SJSA1 (cell line): ENCODE data around the gene ANP32E. TPM values are rescaled to one million over a fixed set of nuclear protein-coding genes. Genes with fewer than 3 reads are reported as not detected.

ENCODE experiments used
- DNase-seq, 2 experiments: peaks; one replicate each; pipeline ENCODE4 v3.0.0-alpha.2; 2015 to 2020; ENCODE audit warnings: low spot score in 2 of 2, low read depth in 1 of 2
- H3K27ac ChIP-seq: fragments of 250-450 bp; sonication (Bioruptor Pico); 2 replicates; pipeline ENCODE4 v1.5.1; 2020; ENCODE audit warnings: mild to moderate bottlenecking, moderate library complexity
- H3K27me3 ChIP-seq: fragments of 250-450 bp; sonication (Bioruptor Pico); replicated peaks from 2 replicates; pipeline ENCODE4 v1.5.1; 2020; ENCODE audit warnings: mild to moderate bottlenecking, moderate library complexity
- H3K36me3 ChIP-seq: fragments of 250-450 bp; sonication (Bioruptor Pico); 2 replicates; pipeline ENCODE4 v1.5.1; 2020; ENCODE audit warnings: mild to moderate bottlenecking
- H3K4me1 ChIP-seq: fragments of 250-450 bp; sonication (Bioruptor Pico); replicated peaks from 2 replicates; pipeline ENCODE4 v1.6.1; 2021; ENCODE audit warnings: mild to moderate bottlenecking
- H3K4me3 ChIP-seq: fragments of 250-450 bp; sonication (Bioruptor Pico); 2 replicates; pipeline ENCODE4 v1.5.1; 2020; ENCODE audit warnings: mild to moderate bottlenecking
- H3K9me3 ChIP-seq: fragments of 250-450 bp; sonication (Bioruptor Pico); replicated peaks from 2 replicates; pipeline ENCODE4 v1.5.1; 2020; ENCODE audit warnings: mild to moderate bottlenecking
- total RNA-seq: library from RNA; depleted of rRNA; stranded (reverse); fragments of >200 nt; shearing (Covaris generic); gene quantifications from 2 replicates; pipeline ENCODE4 v1.2.3, GENCODE V29; 2014; rRNA removed

The ANP32E gene
- total RNA-seq, result 95.3 and 103 TPM in 2 replicates

DNA sequence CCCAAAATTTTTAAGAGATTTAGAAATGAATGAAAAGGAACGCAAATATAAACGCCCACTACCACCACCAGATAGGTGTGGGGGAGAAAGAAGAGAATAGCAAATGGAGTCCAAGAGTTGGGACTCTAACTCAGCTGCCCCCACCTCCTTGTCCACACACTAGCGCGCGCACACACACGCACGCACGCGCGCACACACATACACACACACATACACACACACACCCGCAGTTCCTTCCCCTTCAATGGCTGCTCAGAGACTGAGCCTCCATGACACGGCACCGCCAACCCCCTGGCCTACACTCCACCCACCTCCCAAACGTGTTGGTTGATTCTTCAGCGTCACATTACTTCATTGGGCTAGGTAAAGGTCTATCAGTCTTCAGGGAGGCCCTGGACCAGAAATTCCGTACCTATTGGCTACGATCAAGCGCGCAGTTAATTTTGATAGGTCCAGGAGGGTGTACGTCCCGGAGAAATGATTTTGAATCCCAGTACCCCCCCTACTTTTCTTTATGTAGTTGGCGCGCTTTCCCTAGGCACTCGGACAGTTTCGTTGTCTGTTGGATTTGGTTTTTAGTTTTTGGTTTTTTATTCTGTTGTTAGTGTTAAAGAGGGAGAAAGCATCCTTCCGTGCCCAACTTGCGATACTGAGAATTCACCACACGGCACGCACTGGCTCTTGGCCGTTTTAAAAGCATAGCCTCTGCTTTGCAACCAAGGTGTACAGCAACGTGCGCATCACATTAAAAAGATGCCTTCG lies at the start of gene ANP32E:
Gene ANP32E (minus strand): TSS at position 261 of the 762 bp plus-strand sequence. CDS start 326 bp downstream, outside the sequence.
- peak; percentile 97 to 98 for DNase-seq
- H3K4me1 ChIP-seq, result peaks cover 13% of the 10 kb centered on the region
- H3K4me3 ChIP-seq, result peak within 1 kb of the TSS; percentile 90
- peak within 1 kb of the TSS; percentile 81 for H3K27ac ChIP-seq
- H3K36me3 ChIP-seq, result peaks cover 19% of the 10 kb centered on the region
- no peaks in the 10 kb centered on the region for H3K27me3 ChIP-seq
- no peaks in the 10 kb centered on the region for H3K9me3 ChIP-seq

DNA sequence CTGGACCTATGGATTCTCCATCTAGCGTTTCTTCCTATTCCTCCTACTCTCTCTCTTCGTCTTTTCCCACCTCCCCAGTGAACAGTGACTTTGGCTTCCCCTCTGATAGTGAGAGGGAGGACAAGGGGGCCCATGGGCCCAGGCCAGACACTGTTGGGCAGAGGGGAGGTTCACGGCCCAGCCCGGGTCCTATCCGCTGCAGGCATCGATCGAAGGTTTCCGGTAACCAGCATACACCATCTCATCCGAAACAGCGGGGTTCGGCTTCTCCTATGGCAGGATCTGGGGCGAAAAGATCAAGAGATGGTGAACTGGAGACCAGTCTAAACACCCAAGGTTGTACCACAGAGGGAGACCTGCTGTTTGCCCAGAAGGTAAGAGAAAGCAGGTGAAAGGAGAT lies 47.3 kb upstream of the ANP32E start:
- peaks cover 18% of the 10 kb centered on the region for H3K4me1 ChIP-seq
- no peaks in the 10 kb centered on the region for H3K27me3 ChIP-seq
- no peak overlapping the region for H3K27ac ChIP-seq
- H3K4me3 ChIP-seq, result peak overlapping the region; percentile 47
- no peak for DNase-seq
- H3K36me3 ChIP-seq, result peaks cover 15% of the 10 kb centered on the region
- no peaks in the 10 kb centered on the region for H3K9me3 ChIP-seq

DNA sequence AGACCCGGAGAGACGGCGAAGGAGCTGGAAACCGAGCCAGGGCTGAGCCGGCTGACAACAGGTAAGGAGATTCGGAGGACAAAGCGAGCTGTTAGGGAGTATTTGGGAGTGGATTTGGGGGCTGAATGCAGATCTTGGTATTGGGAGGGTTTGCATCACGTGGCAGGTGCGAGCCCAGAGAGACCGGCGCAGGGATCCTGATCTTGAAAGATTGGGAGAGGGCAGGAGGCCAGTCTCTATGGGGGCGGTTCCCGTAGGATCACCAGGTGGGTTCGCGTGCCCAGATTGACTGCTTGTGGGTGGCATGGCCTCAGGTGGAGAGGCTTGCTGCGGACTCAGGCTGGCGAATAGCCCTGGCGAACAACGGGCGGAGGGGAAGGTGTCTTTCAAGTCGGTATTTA lies 46.6 kb upstream of the ANP32E start:
- H3K27me3 ChIP-seq, result no peaks in the 10 kb centered on the region
- H3K36me3 ChIP-seq, result peaks cover 15% of the 10 kb centered on the region
- peak overlapping the region; percentile 44 for H3K27ac ChIP-seq
- H3K4me1 ChIP-seq, result peaks cover 18% of the 10 kb centered on the region
- H3K9me3 ChIP-seq, result no peaks in the 10 kb centered on the region
- no peak for DNase-seq
- H3K4me3 ChIP-seq, result peak overlapping the region; percentile 47

DNA sequence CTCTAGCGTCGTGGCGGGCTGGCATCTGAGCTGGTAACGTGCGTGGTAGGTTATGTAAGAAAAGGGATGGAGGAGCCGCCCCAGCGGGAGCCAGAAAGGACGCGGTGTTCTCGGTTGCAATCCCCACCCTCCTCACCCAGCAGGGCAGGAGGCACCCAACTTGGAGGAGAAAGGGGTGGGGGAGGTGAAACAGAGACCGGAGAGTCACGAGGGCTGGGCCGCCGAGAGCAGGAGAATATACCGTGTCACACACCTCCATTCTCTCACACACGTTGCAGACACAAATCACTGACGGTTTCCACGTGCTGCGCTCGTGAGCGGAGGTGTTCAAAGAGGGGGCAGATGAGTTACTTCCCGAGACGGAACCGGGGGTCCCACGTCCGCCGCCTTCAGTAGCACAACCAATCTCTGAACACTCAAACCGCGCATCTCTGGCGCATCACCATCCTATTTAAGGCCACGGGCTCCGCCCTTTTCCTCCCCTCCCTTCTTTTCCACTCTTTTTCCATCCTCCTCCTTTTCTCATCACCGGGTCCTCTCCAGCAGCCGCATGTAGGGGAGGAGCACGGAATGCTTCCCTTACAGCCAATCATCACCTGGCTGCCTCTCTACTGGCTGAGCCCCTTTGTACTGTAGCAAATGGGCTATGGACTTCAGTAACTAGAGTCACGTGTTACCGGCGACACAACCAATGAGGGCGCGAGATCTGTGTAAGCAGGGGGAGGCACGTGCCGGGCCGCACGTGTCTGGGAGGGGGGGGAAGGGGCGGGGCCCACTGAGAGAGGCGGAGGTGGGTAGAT lies 46.0 kb upstream of the ANP32E start, which contains the start of gene CIART:
Gene CIART (plus strand): TSS at position 797 of the 800 bp plus-strand sequence. CDS start 714 bp downstream, outside the sequence.
- Histone ChIP-seq H3K4me1 (peaks cover 18% of the 10 kb centered on the region), H3K27ac (peak within 1 kb of the TSS; percentile 53), H3K4me3 (peak within 1 kb of the TSS; percentile 47), H3K27me3 (no peaks in the 10 kb centered on the region), H3K36me3 (peaks cover 12% of the 10 kb centered on the region), H3K9me3 (no peaks in the 10 kb centered on the region)
- DNase-seq, result peak; percentile 96 to 97

DNA sequence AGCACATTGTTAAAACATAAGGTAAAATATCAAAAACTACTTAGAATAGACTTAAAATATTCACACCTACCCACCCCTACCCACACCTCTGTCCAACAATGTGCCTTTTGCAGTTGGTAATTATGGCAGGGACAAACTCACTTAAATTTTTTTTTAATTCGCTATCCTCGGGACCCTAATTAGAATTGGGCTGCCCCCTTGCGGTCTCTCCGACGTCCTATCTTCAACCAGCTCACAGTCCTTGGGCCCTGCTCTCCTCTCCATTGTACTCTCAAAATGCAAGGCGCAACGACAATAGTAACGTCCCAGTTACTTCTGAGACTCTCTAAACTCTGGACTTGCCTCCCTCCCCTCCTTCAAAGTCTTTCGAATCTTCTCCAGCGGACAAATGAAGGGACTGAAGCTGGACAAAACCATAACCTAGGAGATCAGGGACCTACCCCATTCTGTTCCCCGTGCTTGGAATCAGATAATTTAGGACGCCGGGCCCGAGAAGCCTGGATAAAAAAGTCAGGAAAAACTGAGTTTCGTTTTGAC lies 45.4 kb upstream of the ANP32E start:
- Histone ChIP-seq H3K36me3 (peaks cover 6% of the 10 kb centered on the region; the same call in 1 of the 2 replicates), H3K4me3 (peak overlapping the region; percentile 47), H3K9me3 (no peaks in the 10 kb centered on the region), H3K27ac (peak overlapping the region; percentile 53), H3K27me3 (no peaks in the 10 kb centered on the region), H3K4me1 (peaks cover 18% of the 10 kb centered on the region)
- DNase-seq, result peak; percentile 71 to 78

DNA sequence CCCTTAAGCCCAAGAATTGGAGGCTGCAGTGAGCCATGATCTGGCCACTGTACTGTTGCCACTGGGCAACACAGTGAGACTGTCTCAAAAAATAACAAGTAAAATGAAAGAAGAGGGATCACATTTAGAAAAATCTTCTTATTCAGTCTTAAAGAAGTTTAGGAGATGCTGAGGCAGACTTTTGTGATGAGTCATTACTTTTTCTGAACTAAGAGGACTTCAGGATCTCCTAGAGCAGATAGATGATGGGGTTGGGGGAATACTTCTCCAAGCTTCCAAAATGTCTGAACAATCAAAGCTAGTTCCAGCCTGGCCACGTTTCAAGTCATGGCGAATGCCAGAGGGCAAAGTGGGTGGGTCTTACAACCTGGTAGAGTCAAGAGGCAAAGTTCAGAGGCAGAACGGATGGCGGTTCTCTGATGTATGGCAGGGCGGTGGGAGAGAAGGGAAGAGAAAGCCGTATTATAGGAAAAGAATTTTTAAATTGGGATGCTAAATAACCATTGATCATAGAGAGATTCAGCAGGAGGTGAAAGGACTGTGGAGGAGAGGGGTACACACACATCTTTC lies 44.3 kb upstream of the ANP32E start:
- Histone ChIP-seq H3K4me1 (peaks cover 18% of the 10 kb centered on the region), H3K27ac (no peak overlapping the region), H3K36me3 (0 out of 2 replicates have a peak, but pooled peaks cover 3% of the 10 kb centered on the region), H3K4me3 (no peak overlapping the region), H3K27me3 (no peaks in the 10 kb centered on the region), H3K9me3 (no peaks in the 10 kb centered on the region)
- no peak for DNase-seq

DNA sequence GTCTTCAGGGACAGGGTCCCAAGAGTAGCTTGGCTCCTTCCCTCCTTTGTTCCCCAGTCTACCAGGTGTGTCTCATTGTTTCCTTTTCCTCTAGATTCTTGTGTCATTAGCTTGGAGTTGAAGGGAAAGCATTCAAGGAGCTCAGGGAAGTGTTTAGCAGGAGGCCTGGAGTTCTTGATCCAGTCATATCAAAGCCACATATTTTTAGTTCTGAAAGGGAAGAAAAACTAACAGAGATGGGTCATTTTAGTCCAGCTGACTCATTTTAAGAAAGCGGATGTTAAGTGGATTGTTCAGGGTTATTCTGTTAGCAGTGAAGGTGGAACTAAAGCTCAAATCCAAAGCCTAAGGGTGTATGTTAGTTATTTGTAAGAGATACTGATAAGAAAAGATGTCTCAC lies 37.4 kb upstream of the ANP32E start:
- Histone ChIP-seq H3K4me3 (no peak overlapping the region), H3K27ac (no peak overlapping the region), H3K27me3 (no peaks in the 10 kb centered on the region), H3K9me3 (no peaks in the 10 kb centered on the region), H3K4me1 (peaks cover 5% of the 10 kb centered on the region), H3K36me3 (peaks cover 5% of the 10 kb centered on the region)
- no peak for DNase-seq

DNA sequence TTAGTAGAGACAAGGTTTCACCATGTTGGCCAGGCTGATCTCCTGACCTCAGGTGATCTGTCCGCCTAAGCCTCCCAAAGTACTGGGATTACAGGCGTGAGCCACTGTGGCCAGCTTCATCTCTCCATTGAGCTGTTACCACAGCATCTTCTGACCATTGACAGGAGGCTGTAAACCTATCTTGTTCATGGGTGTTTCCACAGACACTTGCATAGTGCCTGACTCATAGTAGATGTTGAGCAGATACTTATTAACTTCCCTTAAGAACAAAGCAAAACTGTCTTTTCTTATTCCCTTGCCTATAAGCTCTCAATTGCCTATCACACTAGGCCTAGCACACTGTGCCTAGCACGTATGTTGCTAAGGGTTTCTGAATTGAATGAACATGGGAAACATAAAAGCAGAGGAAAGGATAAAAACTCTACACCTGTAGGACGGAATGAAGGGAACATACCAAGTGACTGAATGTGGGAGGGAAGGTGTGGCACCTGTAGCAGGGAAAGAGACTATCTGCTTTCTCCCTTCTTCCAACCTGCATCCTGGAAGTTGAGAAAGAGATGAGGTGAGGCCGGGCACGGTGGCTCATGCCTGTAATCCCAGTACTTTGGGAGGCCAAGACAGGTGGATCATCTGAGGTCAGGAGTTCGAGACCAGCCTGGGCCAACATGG lies 35.5 kb upstream of the ANP32E start:
- Histone ChIP-seq H3K27ac (no peak overlapping the region), H3K9me3 (no peaks in the 10 kb centered on the region), H3K4me1 (peaks cover 16% of the 10 kb centered on the region), H3K36me3 (peaks cover 20% of the 10 kb centered on the region), H3K27me3 (no peaks in the 10 kb centered on the region), H3K4me3 (no peak overlapping the region)
- DNase-seq, result no peak

DNA sequence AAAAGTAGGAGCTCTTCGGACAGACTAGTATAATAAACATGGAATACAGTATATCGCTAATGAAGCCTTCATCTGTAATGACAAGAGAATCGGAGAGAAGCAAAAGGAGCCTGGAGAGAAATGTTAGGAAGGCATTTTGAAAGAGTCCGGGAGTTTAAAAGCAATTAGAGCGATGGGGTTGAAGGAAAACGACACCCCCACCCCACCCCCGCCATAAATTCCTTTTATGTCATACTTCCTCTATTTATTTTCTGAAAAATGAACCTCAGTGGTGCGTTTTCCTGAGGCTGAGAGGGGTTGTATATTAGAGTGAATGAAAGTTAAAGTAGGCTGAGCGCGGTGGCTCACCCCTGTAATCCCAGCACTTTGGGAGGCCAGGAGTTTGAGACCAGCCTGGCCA lies 33.5 kb upstream of the ANP32E start:
- DNase-seq, result no peak

DNA sequence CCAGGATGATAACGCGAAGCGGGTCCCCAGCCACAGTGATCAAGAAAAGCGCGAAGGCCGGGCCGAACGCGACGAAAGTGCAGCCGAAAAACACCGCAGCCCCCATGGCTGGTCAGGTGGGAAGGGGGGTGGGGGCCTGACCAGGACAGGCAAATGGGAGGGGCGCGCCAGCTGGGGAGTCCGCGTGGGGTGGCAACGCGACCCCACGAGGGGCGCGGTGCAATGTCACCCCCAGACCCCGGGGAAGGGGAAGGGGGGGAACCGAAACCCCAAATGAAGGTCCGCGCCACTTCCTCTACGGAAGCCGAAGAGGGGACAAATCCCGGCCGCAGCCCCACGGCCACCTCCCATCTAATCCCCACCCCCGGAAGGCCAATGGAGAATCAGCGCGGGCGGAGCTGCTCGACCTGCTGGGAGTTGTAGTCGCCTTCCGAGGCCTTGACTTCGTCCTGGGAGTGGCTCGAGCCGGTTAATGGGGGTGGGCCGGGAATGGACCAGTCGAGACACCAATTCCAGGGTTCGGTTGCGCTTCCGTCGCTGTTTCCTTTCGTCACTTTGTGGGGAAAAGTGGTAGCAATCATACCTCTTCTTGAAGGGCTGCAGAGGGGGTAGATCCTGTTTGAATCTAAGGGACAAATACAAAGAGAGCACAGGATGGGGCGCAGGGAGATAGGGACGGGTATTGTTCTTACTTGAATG lies 32.9 kb upstream of the ANP32E start, which contains the start of gene APH1A:
Gene APH1A (minus strand): TSS at position 312 of the 699 bp plus-strand sequence. CDS start 206 bp downstream, at position 106.
- Histone ChIP-seq H3K9me3 (no peaks in the 10 kb centered on the region), H3K36me3 (peaks cover 42% of the 10 kb centered on the region), H3K4me3 (peak within 1 kb of the TSS; percentile 81), H3K27me3 (no peaks in the 10 kb centered on the region), H3K4me1 (peaks cover 16% of the 10 kb centered on the region), H3K27ac (peak within 1 kb of the TSS; percentile 58)
- peak; percentile 88 to 98 for DNase-seq

More for the DNA sequence above, 33.5 kb upstream of the ANP32E start:
- Histone ChIP-seq H3K9me3 (no peaks in the 10 kb centered on the region), H3K36me3 (peaks cover 40% of the 10 kb centered on the region), H3K4me3 (peak overlapping the region; percentile 81), H3K4me1 (peaks cover 16% of the 10 kb centered on the region), H3K27me3 (no peaks in the 10 kb centered on the region), H3K27ac (peak overlapping the region; percentile 58)

DNA sequence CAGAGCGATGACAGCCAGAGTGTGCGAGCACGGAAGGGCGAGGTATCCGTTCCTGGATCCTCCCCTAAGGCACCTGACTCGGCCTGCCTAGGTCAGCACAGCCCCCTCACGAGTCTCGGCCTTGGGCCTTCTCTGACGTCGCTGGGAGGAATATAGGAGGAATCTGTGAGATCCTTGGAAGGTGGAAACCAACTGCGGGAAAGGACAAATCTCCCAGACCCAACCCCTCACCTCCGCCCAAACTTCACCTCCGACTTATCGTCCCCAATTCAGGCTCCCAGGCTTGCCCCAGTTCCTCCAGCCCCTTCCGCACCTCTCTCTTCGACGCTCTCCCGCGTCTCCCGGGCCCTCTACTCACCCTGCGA lies 32.4 kb upstream of the ANP32E start:
- DNase-seq, result no peak

DNA sequence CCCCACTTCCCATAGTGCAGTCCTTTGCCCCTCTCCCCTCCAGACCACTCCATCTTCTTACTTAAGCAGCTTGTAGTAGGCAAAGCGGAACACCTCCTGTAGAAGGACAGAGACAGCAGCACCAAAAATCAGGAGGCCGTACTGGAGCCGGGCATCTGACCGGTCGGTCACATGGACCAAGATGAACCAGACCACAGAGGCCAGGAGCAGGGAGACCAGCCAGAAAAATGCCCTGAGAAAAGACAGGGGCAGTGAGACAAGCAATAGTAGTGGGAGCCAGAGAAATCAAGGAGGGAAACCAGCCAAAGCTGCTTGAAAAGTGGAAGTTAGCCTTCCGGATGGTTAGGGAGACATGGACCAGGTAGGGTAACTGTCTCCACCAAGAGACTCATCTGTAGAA lies 32.0 kb upstream of the ANP32E start:
- Histone ChIP-seq H3K27ac (no peak overlapping the region; the same call in 1 of the 2 replicates), H3K36me3 (peaks cover 42% of the 10 kb centered on the region), H3K4me3 (peak overlapping the region; percentile 81), H3K4me1 (peaks cover 16% of the 10 kb centered on the region), H3K27me3 (no peaks in the 10 kb centered on the region), H3K9me3 (no peaks in the 10 kb centered on the region)
- no peak for DNase-seq

More for the DNA sequence above, 32.4 kb upstream of the ANP32E start:
- peaks cover 42% of the 10 kb centered on the region for H3K36me3 ChIP-seq
- no peaks in the 10 kb centered on the region for H3K27me3 ChIP-seq
- H3K4me3 ChIP-seq, result peak overlapping the region; percentile 81
- H3K27ac ChIP-seq, result peak overlapping the region; percentile 58
- no peaks in the 10 kb centered on the region for H3K9me3 ChIP-seq
- peaks cover 16% of the 10 kb centered on the region for H3K4me1 ChIP-seq
